Right lobe of liver (tissue), 6 donors: Measurements from ENCODE around the gene FXR2. TPM values are rescaled to one million over a fixed set of nuclear protein-coding genes. Genes with fewer than 3 reads are reported as not detected.

Experiments
- ATAC-seq, 4 donors: fragments of 200-7000 bp; cut with Tn5 transposase; one replicate each; pipeline ENCODE4 v1.9.1; 2020; ENCODE audit warnings: mild to moderate bottlenecking in 4 of 4, moderate library complexity in 4 of 4
- DNase-seq, 3 donors: peaks; one replicate each; pipeline ENCODE4 v3.0.0-alpha.2; 2020
- H3K27ac ChIP-seq, 3 donors: fragments of 200-600 bp; one replicate each; pipeline ENCODE4 v1.8.0; 2022
- H3K27me3 ChIP-seq, 2 donors: fragments of 200-600 bp; one replicate each; pipeline ENCODE4 v1.8.0; 2022
- H3K36me3 ChIP-seq, 4 donors: fragments of 200-600 bp; sonication (generic) in 1 of 4; one replicate each; pipeline versions ENCODE4 v1.5.1 to v1.8.0; 2017 to 2022; ENCODE audit warnings: control low read depth in 1 of 4
- H3K4me1 ChIP-seq, 4 donors: fragments of 200-600 bp; sonication (generic) in 1 of 4; one replicate each; pipeline versions ENCODE4 v1.5.1 to v1.8.0; 2017 to 2022; ENCODE audit warnings: control low read depth in 1 of 4
- H3K4me3 ChIP-seq, 3 donors: fragments of 200-600 bp; one replicate each; pipeline ENCODE4 v1.8.0; 2022
- H3K9me3 ChIP-seq, 4 donors: fragments of 200-600 bp; sonication (generic) in 1 of 4; one replicate each; pipeline versions ENCODE4 v1.5.1 to v1.8.0; 2017 to 2022; ENCODE audit warnings: control low read depth in 1 of 4
- CTCF ChIP-seq, 4 donors: fragments of 200-600 bp in 3 of 4; fragments of 450-650 bp in 1 of 4; IDR thresholded peaks; one replicate each; pipeline versions ENCODE4 v1.5.1 to v1.8.0; 2016 to 2022; ENCODE audit warnings: antibody characterized with exemption in 4 of 4, mild to moderate bottlenecking in 2 of 4
- POLR2A ChIP-seq: fragments of 450-650 bp; IDR thresholded peaks from one replicate; pipeline ENCODE4 v1.6.1; 2017; ENCODE audit warnings: antibody characterized with exemption, mild to moderate bottlenecking
- WGBS: methylation state at CpG from one replicate; pipeline ENCODE4 v1.1.6; 2018; ENCODE audit warnings: low coverage, low lambda C conversion rate; ENCODE audit not compliant: insufficient coverage; ENCODE audit errors: missing lambda C conversion rate; 5-methylcytosine and 5-hydroxymethylcytosine counted together
- intact Hi-C, 2 donors: fragments of 100-400 bp; cut with DNase I; formaldehyde crosslinking; loops; one replicate each; pipeline versions ENCODE4 v1.11.2 to v1.14.1; 2022
- long read RNA-seq: library from polyadenylated mRNA; unstranded; transcript quantifications from one replicate; pipeline ENCODE4 v2.0.0, GENCODE V29; 2019
- total RNA-seq, 6 experiments: library from RNA; depleted of rRNA in 2 of 6; stranded (reverse); fragments of >200 nt in 2 of 6; fragmentation: NEBNext Ultra II Directional in 3 of 6; extraction: Animal tissue kit (Norgen Biotek cat#: 25700) in 3 of 6; gene quantifications; one replicate each; pipeline versions ENCODE4 v1.1.0 to v1.2.4, GENCODE V29; 2016 to 2023
- donor health status: DM: no; HTN: yes; CAD: no.
- donor health status: DM: no; HTN: no; CAD: no.
- donor health status: DM: no; HTN: no; CAD: no.
- donor health status: DM: no; HTN: yes; CAD: no.
- donor health status: DM: no; HTN: yes; CAD: no.

Gene FXR2
- total RNA-seq = 10 to 100 TPM; 14.3 to 23.2 (median 16.7) TPM
- long read RNA-seq, partial matches to known transcripts = 0 of 1 reads
- long read RNA-seq, other reads (novel, unspliced or antisense) = 1 of 1 reads

DNA sequence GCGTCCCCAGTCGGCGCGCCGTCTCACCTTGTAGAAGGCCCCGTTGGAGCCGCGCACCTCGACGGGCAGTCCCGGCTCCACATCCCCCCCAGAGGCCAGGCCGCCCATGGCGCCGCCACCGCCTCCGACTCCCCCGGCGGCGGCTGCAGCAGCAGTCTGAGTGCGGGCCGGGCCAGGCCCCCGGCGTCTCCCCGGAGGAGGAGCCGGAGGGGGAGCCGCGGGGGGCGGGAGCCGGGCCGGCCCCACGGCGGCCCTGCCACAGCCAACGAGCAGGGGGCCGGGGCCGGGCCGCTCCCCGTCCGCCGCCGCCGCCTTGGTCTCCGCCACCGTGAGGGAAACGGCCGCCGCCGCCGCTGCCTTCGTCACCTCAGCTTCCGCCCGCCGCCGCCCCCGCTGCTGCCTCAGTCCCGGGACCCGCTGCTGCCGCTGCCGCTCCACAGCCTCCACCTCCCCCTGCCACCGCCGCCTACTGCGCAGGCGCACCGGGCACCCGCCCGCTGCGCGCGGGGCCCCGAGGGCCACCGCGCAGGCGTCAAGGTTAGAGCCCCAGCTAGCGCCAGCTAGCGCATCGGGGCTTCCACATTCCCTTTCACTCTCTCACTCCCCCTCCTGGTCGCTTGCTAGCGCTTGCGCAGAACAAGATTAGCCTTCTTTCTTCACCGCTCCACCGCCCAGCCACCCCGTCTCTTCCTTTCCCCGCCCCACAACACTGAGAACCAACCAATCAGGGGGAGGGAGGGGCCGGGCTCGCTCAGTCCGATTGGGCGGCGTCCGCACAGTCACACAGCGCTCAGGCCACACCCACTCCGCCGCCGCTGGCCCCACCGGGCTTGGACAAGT, at the start of gene FXR2:
FXR2 (minus strand) TSS at position 473 of the 840 bp plus-strand sequence; CDS start at position 108, 365 bp downstream.
- no peaks in the 10 kb centered on the region for H3K36me3 ChIP-seq
- TF ChIP-seq POLR2A = peak; percentile 87
- TF ChIP-seq CTCF (IDR thresholded peaks at IDR 0.05) = peak; percentile 52 to 64 (median 58)

DNA sequence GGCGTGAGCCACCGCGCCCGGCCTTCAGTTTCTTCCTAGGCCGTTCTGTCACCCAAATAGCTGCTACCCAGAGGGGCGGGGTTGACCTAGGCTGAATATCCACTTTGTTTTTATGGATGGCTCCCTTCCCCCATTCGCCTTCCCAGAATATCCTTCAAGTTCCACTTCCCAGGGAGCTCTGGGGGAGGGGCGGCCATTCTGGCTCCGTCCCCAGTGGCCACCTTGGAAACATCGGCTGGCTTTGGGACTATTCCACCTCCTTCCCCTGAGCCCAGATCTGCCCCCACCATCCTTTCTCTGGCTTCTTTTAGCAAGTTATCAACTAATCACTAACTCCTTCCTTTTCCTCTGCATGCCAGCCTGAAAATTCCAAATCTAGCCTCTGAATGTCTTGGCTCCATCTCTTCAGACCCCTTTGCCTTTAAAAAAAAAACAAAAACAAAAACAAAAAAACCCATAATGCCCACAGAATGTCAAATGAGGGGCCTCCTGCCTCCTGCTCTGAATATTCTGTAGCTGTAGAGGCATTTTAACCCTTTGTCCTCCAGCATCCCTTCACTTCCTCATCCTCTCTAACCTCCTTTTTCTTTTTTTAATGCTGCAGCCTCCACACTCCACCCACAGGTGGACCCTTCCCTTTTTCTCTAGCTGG, 42.4 kb upstream of the FXR2 start:
- Histone ChIP-seq H3K4me3 (no peak overlapping the region), H3K27me3 (no peaks in the 10 kb centered on the region), H3K36me3 (no peaks in the 10 kb centered on the region), H3K4me1 (no peaks in the 10 kb centered on the region), H3K27ac (no peak overlapping the region), H3K9me3 (no peaks in the 10 kb centered on the region)
- WGBS = 20% methylated on average over 2 of the region's 10 CpGs
- intact Hi-C loops = no loop called here
- ATAC-seq (peak in 3 of 4 donors; percentile 23 to 67 (median 38)), DNase-seq (peak in 1 of 3 donors; percentile 38)
- TF ChIP-seq POLR2A = no peak
- TF ChIP-seq CTCF (IDR thresholded peaks at IDR 0.05) = no peak

More for the DNA sequence above, at the start of gene FXR2:
- Histone ChIP-seq H3K27ac (peak within 1 kb of the TSS; percentile 55 to 88 (median 82)), H3K4me3 (peak within 1 kb of the TSS; percentile 61 to 83 (median 76)), H3K4me1 (peaks cover 0 to 36% (median 9%) of the 10 kb centered on the region in 4 donors), H3K9me3 (no peaks in the 10 kb centered on the region), H3K27me3 (no peaks in the 10 kb centered on the region)
- ATAC-seq = peak; percentile 96 to 99 (median 97)
- peak; percentile 100 for DNase-seq
- WGBS = under 1% methylated on average over 39 of the region's 93 CpGs
- intact Hi-C loops = no loop called here

- WGBS = no CpG with 5 or more reads among the region's 17 CpGs
- ATAC-seq = no peak
Measured at GRCh38 chr17:7655541-7655840, 40.8 kb upstream of the FXR2 start.

More at GRCh38 chr17:7655541-7655840, 40.8 kb upstream of the FXR2 start:
- H3K36me3 ChIP-seq = no peaks in the 10 kb centered on the region
- DNase-seq = no peak
- H3K27ac ChIP-seq = no peak overlapping the region
- intact Hi-C loops = no loop called here
- no peaks in the 10 kb centered on the region for H3K27me3 ChIP-seq
- TF ChIP-seq POLR2A (no peak), CTCF (IDR thresholded peaks at IDR 0.05) (no peak)
- no peak overlapping the region for H3K4me3 ChIP-seq
- H3K4me1 ChIP-seq = peaks cover 0 to 9% (median 4%) of the 10 kb centered on the region in 4 donors
- H3K9me3 ChIP-seq = no peaks in the 10 kb centered on the region
